ENCODE measurements around the gene MPST. TPM values are rescaled to one million over a fixed set of nuclear protein-coding genes. Genes with fewer than 3 reads are reported as not detected.
A peak's percentile ranks its signal among the peaks of the same experiment; 100 is the strongest.
"Not testable (repeated sequence)": the region's sequence is repeated elsewhere in the genome, so short reads cannot be mapped to it uniquely, and the experiment has no call there.

The MPST gene
- total RNA-seq (2014; rRNA removed; shearing (Covaris generic)), result 40.1 and 54.5 TPM in 2 replicates

DNA sequence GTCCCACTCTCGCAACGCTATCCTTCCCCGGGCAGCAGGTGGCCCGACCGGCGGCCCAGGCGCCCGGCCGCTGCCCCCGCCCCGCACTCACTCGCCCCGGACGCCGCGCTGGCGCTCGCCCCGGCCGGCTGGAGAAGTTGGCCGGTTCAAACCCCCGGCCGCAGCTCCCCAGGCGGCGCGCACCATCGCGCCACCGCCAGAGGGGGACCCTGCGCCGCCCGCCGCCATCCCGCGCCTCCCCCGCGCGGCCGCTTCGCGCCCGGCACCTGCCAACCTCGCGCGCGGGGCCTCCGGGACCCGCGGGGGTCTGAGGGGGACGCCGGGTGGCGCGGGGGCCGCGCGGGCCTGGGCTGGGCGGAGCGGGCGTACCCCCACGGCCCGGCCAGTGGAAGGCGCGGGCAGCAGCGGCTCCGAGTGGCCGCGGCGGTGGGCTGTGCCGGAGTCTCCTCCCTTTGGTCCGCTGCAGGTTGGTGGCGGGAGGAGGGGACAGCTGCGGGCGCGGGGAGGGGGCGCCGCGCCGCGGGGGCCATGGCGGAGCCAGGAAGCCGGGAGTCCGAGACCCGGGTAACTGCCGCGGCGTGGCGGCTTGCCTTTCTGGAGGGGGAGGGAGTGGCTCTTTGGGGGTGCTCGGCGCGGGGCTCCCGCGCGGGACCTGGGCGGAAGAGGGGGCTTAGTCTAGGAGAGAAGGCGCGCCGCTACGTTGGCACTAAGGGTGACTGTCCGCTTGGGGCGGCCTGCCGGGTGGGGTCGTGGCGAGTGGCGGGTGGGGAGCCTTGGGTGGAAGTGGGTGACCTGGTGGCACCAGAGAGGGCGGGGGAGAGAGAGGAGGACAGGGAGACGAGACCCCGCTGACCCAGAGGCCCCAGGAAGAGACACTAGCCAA lies at the start of gene MPST, which contains the start of gene TST:
TSS of gene MPST (plus strand) at position 434 of the 883 bp plus-strand sequence. CDS start at position 529, 95 bp downstream.
TSS of gene TST (minus strand) at position 139 of the 883 bp plus-strand sequence. CDS start 715 bp downstream, outside the sequence.
- peak; percentile 60 for DNase-seq (ENCODE audit: low read depth)

DNA sequence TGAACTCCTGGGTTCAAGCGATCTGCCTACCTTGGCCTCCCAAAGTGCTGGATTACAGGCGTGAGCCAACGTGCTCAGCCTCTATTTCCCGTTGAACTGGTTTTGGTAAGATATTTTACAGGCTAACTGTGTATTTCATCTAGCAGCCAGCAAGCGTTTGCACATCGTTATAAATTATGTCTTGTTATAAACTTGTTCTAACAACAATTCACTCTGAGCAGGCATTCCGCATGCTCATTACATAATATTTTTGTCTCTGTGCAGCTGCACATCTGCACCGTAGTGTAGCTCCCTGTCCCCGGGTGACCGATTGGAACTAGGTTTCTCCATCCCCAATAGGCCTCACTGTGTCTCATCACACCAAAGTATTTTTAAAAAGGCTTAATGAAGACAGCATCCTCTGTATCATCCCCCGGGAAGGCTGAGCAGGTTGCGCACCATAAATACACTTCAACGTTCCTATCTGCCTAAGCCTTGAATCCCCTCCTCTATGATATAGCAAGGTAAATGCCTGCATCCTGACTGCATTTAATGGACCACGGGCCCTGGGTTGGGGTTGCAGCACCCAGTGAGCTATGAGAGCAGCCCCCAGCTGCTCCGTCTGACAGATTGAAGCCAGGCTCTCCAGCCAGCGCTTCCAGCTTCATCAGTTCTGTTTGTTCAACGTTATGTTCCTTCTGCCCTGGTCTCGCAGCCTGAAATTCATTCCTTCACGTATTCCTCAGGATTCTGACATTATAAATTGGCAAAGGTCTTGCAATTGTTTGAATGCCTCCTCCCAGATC lies 48.0 kb upstream of the MPST start:
- DNase-seq (ENCODE audit: low read depth), result no peak

DNA sequence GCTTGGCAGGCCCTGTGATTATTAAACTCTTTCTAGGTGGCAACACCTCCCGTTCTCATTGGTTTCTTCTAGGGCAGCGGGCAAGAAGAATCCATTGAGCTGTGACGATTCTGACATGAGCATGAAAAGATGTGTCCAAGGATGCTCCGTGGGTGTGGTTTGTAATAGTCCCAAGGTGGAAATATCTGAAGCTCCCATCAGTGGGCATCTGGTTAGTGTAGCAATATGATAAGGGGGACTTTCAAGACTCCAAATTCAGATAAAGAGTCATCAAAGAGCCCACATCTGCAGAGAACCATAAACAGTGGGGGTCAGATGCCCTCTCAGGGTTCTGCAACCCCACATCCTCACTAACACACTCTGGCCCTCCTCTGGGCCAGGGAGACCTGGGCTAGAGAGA lies 42.9 kb upstream of the MPST start:
- no peak for DNase-seq (ENCODE audit: low read depth)

DNA sequence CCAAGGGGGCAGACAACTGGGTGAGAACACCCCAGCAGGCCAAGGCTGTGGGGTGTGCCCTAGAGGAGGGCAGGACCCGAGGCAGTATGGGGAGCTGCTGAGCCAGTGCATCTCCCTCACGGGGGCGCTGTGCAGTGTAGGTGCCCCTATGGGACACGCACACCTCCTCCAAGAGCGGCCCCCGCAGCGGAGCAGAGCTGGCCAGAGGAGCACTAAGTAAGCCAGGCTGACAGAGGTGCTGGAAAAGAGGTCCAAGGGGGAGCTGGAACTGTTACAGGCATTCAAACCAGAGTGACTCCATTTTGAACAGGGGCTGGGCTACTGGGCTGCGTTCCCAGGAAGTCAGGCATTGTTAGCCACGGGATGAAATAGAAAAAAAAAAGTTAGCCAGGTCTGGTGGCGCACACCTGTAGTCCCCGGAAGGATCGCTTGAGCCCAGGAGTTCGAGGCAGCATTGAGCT lies 42.1 kb upstream of the MPST start:
- peak; percentile 26 for DNase-seq (ENCODE audit: low read depth)

DNA sequence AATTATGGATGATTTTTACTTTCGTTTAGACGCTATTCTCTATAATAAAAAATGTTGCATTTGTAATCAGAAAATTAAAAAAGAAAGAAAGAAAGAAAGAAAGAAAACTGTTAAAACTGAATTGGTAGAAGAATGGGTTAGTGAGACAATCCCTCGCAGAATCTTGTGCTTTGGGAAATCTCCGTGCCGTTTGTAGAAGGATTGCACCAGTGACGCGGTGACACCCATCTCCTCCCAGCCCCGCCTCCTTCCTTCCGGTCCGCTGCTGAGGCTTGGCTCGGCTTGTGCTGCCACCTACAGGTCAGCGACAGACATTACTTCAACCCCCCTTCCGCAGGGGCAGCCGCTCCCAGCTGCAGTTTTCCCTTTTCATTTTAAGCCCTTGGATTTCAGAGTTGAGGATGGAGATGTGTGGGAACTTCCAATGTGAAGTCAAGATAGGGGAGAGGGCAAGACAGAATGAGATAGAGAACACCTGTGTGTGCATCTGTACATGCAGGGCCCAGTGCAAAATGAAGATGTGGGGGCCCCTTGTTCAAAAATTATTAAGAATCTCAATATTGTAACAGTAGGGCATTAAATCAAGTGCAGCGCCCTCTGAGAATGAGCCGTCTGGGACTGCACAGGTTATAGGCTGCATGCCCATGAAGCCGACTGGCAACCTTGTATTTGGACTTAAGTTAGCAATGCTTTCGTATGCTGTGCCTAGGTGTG lies 41.4 kb upstream of the MPST start:
- DNase-seq (ENCODE audit: low read depth), result peak; percentile 74

DNA sequence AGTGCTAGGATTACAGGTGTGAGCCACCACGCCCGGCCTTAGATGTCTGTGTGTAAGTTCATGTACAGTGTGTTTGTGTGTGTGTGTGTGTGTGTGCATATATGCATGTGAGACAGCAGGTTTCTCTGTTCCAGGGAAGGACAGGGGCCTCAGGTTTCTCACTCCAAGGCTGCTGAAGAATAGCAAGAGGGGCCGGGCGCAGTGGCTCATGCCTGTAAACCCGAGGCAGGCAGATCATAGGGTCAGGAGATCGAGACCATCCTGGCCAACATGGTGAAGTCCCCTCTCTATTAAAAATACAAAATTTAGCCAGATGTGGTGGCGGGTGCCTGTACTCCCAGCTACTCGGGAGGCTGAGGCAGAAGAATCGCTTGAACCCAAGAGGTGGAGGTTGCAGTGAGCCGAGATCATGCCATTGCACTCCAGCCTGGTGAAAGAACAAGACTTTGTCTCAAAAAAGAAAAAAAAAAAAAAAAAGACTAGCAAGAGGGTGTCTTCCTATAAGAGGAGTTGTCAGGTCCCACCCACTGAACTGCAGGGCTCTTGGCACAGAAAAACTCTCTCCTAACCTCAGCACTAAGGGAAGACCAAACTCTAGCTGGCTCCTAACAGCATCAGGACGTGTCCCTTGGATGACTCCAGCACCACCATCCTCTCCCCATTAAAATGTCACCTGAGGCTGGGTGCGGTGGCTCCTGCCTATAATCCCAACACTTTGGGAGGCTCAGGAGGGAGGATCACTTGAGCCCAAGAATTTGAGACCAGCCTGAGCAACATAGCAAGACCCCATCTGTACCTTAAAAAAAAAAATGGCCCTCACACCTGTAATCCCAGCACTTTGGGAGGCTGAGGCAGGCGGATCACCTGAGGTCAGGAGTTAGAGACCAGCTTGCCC lies 40.3 kb upstream of the MPST start:
- DNase-seq (ENCODE audit: low read depth), result no peak

DNA sequence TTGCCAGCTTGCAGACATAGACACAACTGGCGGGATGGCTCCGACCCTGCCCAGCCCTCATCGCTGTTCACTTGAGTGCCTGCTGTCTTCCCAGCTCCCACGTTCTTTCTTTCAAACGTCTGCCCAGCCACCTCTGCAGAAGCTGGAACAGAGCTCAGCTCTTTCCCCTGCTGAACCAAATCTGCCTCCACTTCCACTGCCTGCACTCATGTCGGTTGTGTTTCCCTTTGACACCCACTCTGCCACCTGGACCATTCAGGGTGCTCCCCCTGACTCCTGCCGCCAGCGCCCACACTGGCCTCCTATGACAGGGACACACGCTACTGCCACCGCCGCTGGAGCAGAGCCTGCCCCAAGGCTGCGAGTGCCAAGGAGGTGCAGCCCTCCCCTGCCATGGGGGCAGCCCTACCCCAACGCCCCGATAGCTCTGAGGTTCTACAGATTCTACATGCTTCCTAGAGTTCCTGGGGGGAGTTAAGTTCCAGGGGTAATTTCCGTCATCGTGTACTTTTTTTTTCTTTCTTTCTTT lies 38.2 kb upstream of the MPST start:
- no peak for DNase-seq (ENCODE audit: low read depth)

DNA sequence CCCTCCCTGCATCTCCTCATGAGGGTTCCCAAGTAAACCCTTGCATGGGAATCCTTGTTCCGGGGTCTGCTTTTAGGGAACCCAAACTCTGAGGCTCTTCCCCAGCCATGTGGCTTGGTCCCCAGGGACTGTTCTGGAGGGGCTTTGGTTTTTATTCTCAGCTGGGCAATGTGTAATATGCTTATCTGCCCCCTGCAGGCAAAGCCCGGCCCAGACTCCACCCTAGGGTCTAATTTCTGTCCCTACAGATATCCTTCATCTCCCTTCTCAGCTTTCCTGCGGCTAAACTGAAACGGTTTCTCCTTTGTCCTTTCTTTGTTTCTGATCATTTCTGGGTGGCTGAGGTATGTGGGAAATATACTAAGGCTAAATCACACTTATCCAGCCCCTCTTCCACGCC lies 37.4 kb upstream of the MPST start:
- no peak for DNase-seq (ENCODE audit: low read depth)

DNA sequence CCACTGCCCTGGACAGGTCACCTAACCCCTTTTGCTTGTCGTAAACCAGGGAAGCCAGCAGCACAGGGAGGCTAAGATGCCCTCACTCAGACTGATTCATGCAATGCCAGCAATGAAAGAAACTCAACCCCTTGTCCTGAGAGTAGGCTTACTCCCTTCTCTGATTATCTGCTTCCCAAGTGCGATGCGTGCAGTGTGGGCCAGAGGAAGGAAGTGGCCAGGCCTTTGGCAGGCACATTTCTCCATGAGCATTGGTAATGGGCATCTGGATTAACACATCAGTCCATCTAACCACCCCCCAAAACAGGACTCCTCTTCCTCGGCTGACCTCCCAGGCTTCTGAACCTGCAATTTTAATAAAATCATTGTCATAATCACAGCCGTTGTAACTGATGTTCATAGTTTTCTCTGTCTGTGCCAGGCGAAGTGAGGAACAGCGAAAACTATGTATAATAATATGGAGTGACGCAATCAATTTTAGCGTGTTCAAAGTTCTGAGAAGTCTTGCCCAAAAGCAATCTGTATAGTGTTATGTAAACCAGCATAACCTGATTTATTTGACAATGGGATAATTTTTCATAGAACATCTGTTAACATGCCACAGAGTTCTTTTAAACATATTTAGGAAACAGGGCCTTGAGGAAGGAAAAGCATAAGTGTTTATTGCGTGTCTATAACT lies 34.2 kb upstream of the MPST start:
- DNase-seq (ENCODE audit: low read depth), result no peak

DNA sequence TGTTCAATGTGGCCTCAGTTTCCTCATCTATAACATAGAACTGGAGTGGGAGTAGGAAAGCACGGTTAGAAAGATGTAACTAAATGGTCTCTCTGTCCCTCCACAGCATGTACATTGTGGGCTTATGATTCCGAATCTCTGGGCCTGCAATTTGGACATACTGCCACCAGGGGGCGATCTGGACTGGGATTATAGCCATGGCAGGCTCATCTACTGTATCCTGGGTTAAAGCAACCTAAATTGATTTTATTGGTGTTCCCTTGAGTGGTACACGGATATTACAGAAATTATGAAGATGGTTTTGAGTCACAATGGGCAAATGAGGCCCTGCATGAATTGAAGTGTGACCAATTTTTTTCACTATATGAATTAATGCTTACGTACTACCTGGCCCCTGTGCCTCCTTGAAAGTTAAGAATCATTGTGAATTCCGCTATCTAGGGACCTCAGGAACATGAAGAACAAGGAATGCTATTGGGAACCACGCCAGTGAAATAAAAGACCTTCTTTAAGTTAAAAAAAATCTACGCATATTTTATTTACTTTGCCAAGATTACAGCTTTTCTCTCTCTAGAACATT lies 33.2 kb upstream of the MPST start:
- DNase-seq (ENCODE audit: low read depth), result no peak

DNA sequence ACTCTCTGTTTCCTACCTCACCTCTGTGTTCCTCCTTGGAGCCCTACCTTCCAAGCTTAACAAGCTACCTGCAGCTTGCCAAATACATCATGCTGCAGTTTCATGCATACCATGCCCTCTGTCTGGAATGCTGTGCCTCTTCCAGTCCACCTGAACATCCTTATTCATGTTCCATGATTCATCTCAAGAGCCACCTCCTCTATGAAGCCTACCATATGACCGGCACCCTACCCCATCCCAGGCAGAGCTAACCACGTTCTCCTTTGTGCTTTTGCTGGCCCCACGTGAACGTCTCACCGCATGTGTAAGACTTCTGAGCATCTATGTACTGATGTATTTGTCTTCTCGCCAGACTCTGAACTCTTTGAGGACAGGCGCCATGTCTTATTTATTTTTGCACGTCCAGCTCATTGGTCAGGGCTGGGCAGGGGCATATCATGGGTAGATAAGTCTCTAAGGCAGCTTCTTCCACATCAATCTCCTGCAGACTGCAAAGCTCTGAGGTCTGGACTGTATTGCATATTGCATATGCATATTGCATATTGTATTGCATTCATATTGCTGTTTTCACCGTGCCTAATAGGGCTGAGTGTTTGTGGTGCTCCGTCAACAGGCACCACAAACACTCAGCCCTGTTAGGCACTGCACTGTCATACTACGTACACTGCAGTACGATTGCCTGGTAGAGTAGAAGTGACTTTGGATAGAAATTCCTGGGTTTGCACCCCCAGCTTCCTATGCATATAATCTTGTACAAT lies 31.3 kb upstream of the MPST start:
- no peak for DNase-seq (ENCODE audit: low read depth)

DNA sequence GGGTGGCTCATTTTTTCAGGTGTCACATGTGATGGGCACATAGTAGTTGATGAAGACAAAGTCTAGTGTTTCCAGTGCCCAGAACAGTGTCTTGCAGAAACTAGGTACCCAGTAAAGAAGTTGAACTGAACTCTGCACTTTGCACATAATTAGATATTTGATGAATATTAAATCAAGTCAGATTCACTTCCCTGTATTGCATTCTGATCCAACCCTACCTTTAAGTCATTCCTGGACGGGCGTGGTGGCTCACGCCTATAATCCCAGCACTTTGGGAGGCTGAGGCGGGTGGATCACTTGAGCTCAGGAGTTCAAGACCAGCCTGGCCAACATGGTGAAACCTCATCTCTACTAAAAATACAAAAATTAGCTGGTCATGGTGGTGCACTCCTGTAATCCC lies 30.5 kb upstream of the MPST start:
- not testable (repeated sequence) for DNase-seq (ENCODE audit: low read depth)

DNA sequence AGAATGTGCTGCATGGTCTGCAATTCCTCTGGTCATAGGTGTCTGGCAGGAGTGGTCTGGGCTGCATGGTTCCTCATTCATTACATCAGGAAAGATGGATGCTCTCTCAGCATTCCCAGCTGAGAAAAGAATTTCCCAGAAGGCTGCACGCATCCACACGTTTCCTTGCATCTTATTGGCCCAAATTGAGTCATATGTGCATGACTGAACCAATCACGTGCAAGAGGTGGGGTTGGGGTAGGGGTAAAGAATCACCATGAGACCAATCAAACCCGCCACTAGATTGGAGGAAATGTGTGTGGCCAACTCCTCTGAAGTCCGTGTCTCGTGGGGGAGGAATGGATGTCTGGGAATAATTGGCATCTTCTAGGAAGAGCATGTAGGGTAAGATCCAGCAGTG lies 29.1 kb upstream of the MPST start:
- no peak for DNase-seq (ENCODE audit: low read depth)

DNA sequence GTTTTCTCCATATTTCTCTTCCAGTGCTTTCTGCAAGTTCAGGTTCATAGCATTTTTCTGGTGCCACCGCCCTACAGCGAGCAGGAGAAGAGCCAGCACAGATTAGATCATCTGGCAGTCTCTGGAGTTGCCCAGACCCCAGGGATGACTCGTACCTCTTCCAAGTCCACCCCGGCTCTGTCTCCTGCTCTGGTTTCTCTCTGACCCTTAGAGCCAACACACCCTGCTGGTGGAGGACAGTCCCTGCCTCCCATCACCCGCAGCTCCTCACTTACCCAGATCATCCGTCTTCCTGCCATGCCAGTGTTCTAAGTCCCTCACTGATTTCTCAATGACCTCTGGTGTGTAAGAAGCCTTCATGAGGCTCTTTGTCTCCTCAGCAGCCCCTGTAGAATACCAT lies 28.3 kb upstream of the MPST start:
- DNase-seq (ENCODE audit: low read depth), result no peak

DNA sequence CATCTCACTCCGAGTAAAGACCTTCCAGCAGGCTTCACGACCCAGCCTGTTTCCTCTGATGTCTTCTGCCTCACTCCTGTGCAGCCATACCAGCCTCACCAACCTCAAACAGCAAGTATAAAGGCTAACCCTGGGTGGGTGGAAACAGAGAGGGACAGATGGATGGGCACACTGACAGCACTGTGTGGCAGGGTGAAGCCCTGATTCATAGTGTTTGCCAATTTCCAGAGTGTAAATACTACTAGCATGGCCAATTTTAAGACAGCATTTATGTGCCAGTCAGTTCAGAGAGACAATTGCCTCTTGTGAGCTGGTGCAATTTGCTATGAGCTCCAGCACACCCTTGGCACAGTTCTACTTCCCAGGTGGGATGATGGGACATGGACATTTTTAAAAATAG lies 21.8 kb upstream of the MPST start:
- no peak for DNase-seq (ENCODE audit: low read depth)

DNA sequence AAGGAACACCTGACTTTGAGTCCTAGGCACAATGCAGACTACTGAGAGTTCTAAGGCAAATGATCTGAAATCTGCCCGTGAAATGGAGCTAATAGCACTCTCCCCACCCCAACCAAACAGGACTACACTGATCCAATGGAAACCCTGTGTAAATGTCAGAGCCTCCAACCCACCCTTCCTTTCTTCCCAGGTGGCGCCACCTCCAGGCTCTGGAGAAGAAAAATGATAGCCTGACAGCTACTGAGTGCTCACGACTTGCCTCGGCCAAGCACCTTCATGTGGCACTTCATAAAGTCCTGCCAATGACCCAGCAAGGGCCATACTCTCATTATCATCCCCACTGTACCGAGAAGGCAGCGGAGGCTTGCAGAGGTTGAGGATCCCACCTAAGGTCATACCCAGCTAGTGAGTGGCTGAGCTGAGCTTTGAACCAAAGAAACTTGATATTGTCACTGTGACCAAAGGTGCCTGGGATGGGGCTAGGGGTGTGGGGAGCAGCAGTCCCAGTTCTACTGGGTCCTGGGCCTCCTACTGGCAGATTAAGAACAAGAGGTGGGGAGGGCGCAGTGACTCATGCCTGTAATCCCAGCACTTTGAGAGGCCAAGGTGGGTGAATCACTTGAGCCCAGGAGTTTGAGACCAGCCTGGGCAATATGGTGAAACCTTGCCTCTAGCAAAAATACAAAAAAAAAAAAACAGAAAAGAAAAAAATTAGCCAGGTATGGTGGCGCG lies 20.8 kb upstream of the MPST start:
- peak; percentile 38 for DNase-seq (ENCODE audit: low read depth)

DNA sequence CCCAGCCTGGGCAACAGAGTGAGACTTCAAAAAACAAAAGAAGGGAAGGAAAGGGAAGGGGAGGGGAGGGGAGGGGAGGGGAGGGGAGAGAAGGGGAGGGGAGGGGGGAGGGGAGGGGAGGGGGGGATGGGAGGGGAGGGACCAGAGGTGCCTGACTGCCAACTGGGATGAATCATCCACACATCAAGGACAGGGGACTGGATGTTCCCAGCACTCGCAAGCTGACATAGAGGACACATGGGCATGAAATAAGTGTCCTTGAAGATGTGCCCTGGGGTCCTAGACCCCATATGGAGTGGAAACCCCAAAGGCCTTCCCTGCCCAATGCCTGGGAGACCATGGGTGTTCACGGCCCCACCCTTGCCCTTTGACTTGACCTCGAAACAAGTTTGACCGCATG lies 20.1 kb upstream of the MPST start:
- DNase-seq (ENCODE audit: low read depth), result peak; percentile 23

All from RPMI7951 (cell line).